Measurements from ENCODE around the gene SURF2.
"Not testable (repeated sequence)": the region's sequence is repeated elsewhere in the genome, so short reads cannot be mapped to it uniquely, and the experiment has no call there.

DNA sequence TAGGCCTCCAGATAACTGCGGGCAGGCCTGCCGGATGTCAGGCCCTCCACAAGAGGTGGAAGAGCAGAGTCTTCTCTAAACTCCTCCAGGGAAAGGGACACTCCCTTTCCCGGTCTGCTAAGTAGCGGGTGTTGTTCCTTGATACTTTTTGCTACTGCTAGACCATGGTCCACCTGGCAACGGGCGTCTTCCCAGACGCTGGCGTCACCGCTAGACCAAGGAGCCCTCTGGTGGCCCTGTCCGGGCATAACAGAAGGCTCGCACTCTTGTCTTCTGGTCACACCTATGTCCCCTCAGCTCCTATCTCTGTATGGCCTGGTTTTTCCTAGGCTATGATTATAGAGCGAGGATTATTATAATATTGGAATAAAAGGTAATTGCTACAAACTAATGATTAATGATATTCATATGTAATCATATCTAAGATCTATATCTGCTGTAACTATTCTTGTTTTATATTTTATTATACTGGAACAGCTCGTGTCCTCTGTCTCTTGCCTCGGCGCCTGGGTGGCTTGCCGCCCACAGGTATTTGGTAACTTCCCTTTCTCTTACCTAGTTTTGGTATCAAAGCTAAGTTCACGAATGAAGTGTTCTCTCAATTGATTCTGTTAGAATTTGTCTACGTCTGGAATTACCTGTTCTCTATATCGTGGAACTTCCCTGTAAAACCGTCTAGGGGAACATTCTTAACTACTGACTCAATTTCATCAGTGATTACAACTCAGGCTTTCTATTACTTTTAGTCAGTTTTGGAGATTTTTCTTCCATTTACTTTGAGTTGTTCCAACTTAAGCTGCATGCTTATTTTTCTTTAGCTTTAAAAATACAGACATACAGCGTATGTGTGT is 26.8 kb upstream of the SURF2 start:
- peak; percentile 56 for TF ChIP-seq RAD21 (IDR thresholded peaks at IDR 0.05; ENCODE audit: low read depth)
- TF ChIP-seq, protein P1, sequence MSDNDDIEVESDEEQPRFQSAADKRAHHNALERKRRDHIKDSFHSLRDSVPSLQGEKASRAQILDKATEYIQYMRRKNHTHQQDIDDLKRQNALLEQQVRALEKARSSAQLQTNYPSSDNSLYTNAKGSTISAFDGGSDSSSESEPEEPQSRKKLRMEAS (IDR thresholded peaks at IDR 0.05): not testable (repeated sequence)
- not testable (repeated sequence) for TF ChIP-seq TAF1 (IDR thresholded peaks at IDR 0.05; ENCODE audit: low read depth); TCF12 (IDR thresholded peaks at IDR 0.05; ENCODE audit: low read depth); EP300 (IDR thresholded peaks at IDR 0.05; ENCODE audit: borderline replicate concordance); CREB1 (IDR thresholded peaks at IDR 0.05; ENCODE audit: low read depth)

Measured in Ishikawa (cell line).